Right lobe of liver (tissue), 6 donors: ENCODE measurements around the gene MYO15B. TPM values are rescaled to one million over a fixed set of nuclear protein-coding genes. Genes with fewer than 3 reads are reported as not detected.

Source experiments
- ATAC-seq, 4 donors: fragments of 200-7000 bp; cut with Tn5 transposase; one replicate each; pipeline ENCODE4 v1.9.1; 2020; ENCODE audit warnings: mild to moderate bottlenecking in 4 of 4, moderate library complexity in 4 of 4
- DNase-seq, 3 donors: peaks; one replicate each; pipeline ENCODE4 v3.0.0-alpha.2; 2020
- H3K27ac ChIP-seq, 3 donors: fragments of 200-600 bp; one replicate each; pipeline ENCODE4 v1.8.0; 2022
- H3K27me3 ChIP-seq, 2 donors: fragments of 200-600 bp; one replicate each; pipeline ENCODE4 v1.8.0; 2022
- H3K36me3 ChIP-seq, 4 donors: fragments of 200-600 bp; sonication (generic) in 1 of 4; one replicate each; pipeline versions ENCODE4 v1.5.1 to v1.8.0; 2017 to 2022; ENCODE audit warnings: control low read depth in 1 of 4
- H3K4me1 ChIP-seq, 4 donors: fragments of 200-600 bp; sonication (generic) in 1 of 4; one replicate each; pipeline versions ENCODE4 v1.5.1 to v1.8.0; 2017 to 2022; ENCODE audit warnings: control low read depth in 1 of 4
- H3K4me3 ChIP-seq, 3 donors: fragments of 200-600 bp; one replicate each; pipeline ENCODE4 v1.8.0; 2022
- H3K9me3 ChIP-seq, 4 donors: fragments of 200-600 bp; sonication (generic) in 1 of 4; one replicate each; pipeline versions ENCODE4 v1.5.1 to v1.8.0; 2017 to 2022; ENCODE audit warnings: control low read depth in 1 of 4
- CTCF ChIP-seq, 4 donors: fragments of 200-600 bp in 3 of 4; fragments of 450-650 bp in 1 of 4; IDR thresholded peaks; one replicate each; pipeline versions ENCODE4 v1.5.1 to v1.8.0; 2016 to 2022; ENCODE audit warnings: antibody characterized with exemption in 4 of 4, mild to moderate bottlenecking in 2 of 4
- POLR2A ChIP-seq: fragments of 450-650 bp; IDR thresholded peaks from one replicate; pipeline ENCODE4 v1.6.1; 2017; ENCODE audit warnings: antibody characterized with exemption, mild to moderate bottlenecking
- WGBS: methylation state at CpG from one replicate; pipeline ENCODE4 v1.1.6; 2018; ENCODE audit warnings: low coverage, low lambda C conversion rate; ENCODE audit not compliant: insufficient coverage; ENCODE audit errors: missing lambda C conversion rate; 5-methylcytosine and 5-hydroxymethylcytosine counted together
- intact Hi-C, 2 donors: fragments of 100-400 bp; cut with DNase I; formaldehyde crosslinking; loops; one replicate each; pipeline versions ENCODE4 v1.11.2 to v1.14.1; 2022
- total RNA-seq, 6 experiments: library from RNA; depleted of rRNA in 2 of 6; stranded (reverse); fragments of >200 nt in 2 of 6; fragmentation: NEBNext Ultra II Directional in 3 of 6; extraction: Animal tissue kit (Norgen Biotek cat#: 25700) in 3 of 6; gene quantifications; one replicate each; pipeline versions ENCODE4 v1.1.0 to v1.2.4, GENCODE V29; 2016 to 2023
- donor health status: DM: no; HTN: yes; CAD: no.
- donor health status: DM: no; HTN: no; CAD: no.
- donor health status: DM: no; HTN: no; CAD: no.
- donor health status: DM: no; HTN: yes; CAD: no.
- donor health status: DM: no; HTN: yes; CAD: no.

MYO15B gene
- total RNA-seq, 6 experiments from 2014 or later, result 26.4 to 104 (median 52.9) TPM

GRCh38 chr17:75584849-75585175 is 2.8 kb upstream of the MYO15B start:
- Histone ChIP-seq H3K27ac (no peak overlapping the region), H3K27me3 (no peaks in the 10 kb centered on the region), H3K36me3 (no peaks in the 10 kb centered on the region), H3K4me3 (no peak overlapping the region), H3K4me1 (peaks cover 0 to 3% (median 0%) of the 10 kb centered on the region in 4 donors), H3K9me3 (no peaks in the 10 kb centered on the region)
- DNase-seq (no peak), ATAC-seq (no peak)
- intact Hi-C loops, result loop anchor here in 1 of 2 donors (5.0 kb wide), 1 partner anchor 68 kb away; the partner anchor contains the start of genes CASKIN2 and TSEN54
- TF ChIP-seq CTCF (IDR thresholded peaks at IDR 0.05) (no peak), POLR2A (no peak)
- no CpG with 5 or more reads among the region's 7 CpGs for WGBS

- no CpG with 5 or more reads among the region's 49 CpGs for WGBS
- DNase-seq, result peak; percentile 76 to 85 (median 82)
- peak; percentile 27 to 62 (median 56) for ATAC-seq
- intact Hi-C loops, result loop anchor here in 1 of 2 donors (5.0 kb wide), 1 partner anchor 71 kb away; the partner anchor contains the start of genes CASKIN2 and TSEN54
- peak overlapping the region; percentile 82 to 91 (median 87) for H3K27ac ChIP-seq
- peak overlapping the region; percentile 62 to 67 (median 64) for H3K4me3 ChIP-seq
- no peaks in the 10 kb centered on the region for H3K9me3 ChIP-seq
- H3K36me3 ChIP-seq, result no peaks in the 10 kb centered on the region
- H3K27me3 ChIP-seq, result no peaks in the 10 kb centered on the region
- peaks cover 0 to 5% (median 0%) of the 10 kb centered on the region in 4 donors for H3K4me1 ChIP-seq
- no peak for TF ChIP-seq POLR2A
Observed at GRCh38 chr17:75588596-75589011, 1.0 kb downstream of the MYO15B start.

- under 1% methylated on average over 30 of the region's 100 CpGs for WGBS
- no peaks in the 10 kb centered on the region for H3K9me3 ChIP-seq
- TF ChIP-seq POLR2A (peak; percentile 76), CTCF (IDR thresholded peaks at IDR 0.05) (peak; percentile 44 to 81 (median 60))
- peak overlapping the region; percentile 82 to 91 (median 87) for H3K27ac ChIP-seq
- H3K27me3 ChIP-seq, result no peaks in the 10 kb centered on the region
- no peaks in the 10 kb centered on the region for H3K36me3 ChIP-seq
- ATAC-seq, result peak; percentile 92 to 94 (median 92)
- intact Hi-C loops, result loop anchor here in 1 of 2 donors (5.0 kb wide), 1 partner anchor 72 kb away; the partner anchor contains the start of genes CASKIN2 and TSEN54
- H3K4me3 ChIP-seq, result peak overlapping the region; percentile 62 to 67 (median 64)
- peaks cover 0 to 5% (median 0%) of the 10 kb centered on the region in 4 donors for H3K4me1 ChIP-seq
- peak; percentile 96 to 98 (median 98) for DNase-seq
Observed at GRCh38 chr17:75589012-75589918, 1.7 kb downstream of the MYO15B start.

- Histone ChIP-seq H3K27ac (no peak overlapping the region), H3K36me3 (no peaks in the 10 kb centered on the region), H3K4me1 (peaks cover 0 to 5% (median 0%) of the 10 kb centered on the region in 4 donors), H3K9me3 (no peaks in the 10 kb centered on the region), H3K27me3 (no peaks in the 10 kb centered on the region), H3K4me3 (peak overlapping the region; percentile 62 to 67 (median 64))
- ATAC-seq (no peak), DNase-seq (peak; percentile 45 to 69 (median 59))
- TF ChIP-seq POLR2A (no peak), CTCF (IDR thresholded peaks at IDR 0.05) (no peak)
- no CpG with 5 or more reads among the region's 29 CpGs for WGBS
- intact Hi-C loops, result loop anchor here in 1 of 2 donors (5.0 kb wide), 1 partner anchor 73 kb away; the partner anchor contains the start of genes CASKIN2 and TSEN54
Observed at GRCh38 chr17:75589919-75590303, 2.3 kb downstream of the MYO15B start.
